B cell (primary cell): ENCODE measurements around the gene ARR3. TPM values are rescaled to one million over a fixed set of nuclear protein-coding genes. Genes with fewer than 3 reads are reported as not detected.

Experiments
- ATAC-seq: fragments of 200-7000 bp; cut with Tn5 transposase; one replicate; pipeline ENCODE4 v1.10.0; 2021; ENCODE audit warnings: low read depth, mild to moderate bottlenecking, moderate number of reproducible peaks, moderate library complexity
- CTCF ChIA-PET: fragments of 350-600 bp; sonication (Branson Sonifier 250); formaldehyde crosslinking; loops from one replicate; lab custom pipeline; 2021; ENCODE audit warnings: antibody characterized with exemption, inconsistent platforms; lab: Charles Lee
- POLR2A ChIA-PET: fragments of 350-600 bp; sonication (Branson Sonifier 250); formaldehyde crosslinking; loops from one replicate; lab custom pipeline; 2021; ENCODE audit warnings: antibody characterized with exemption; lab: Charles Lee
- DNase-seq: peaks from one replicate; pipeline ENCODE4 v3.0.0; 2013
- H2AFZ ChIP-seq: 2 replicates; pipeline ENCODE4 v1.6.1; 2012; ENCODE audit warnings: mild to moderate bottlenecking, low read depth, low read length; ENCODE audit not compliant: insufficient read depth, poor library complexity, severe bottlenecking
- H3K27ac ChIP-seq, 2 donors: 1 replicate in 1 of 2; 2 replicates in 1 of 2; pipeline ENCODE4 v1.5.1; 2012 to 2013; ENCODE audit warnings: low read length in 2 of 2, mild to moderate bottlenecking in 2 of 2, moderate library complexity in 1 of 2
- H3K27me3 ChIP-seq, 4 experiments: fragments of 200-600 bp in 1 of 4; sonication (generic) in 1 of 4; replicated peaks in 1 of 4; 1 replicate in 2 of 4; 2 replicates in 2 of 4; pipeline versions ENCODE4 v1.6.1 to v1.7.0; 2013 to 2016; ENCODE audit warnings: low read length in 3 of 4, mild to moderate bottlenecking in 2 of 4, mixed read lengths in 1 of 4, moderate library complexity in 1 of 4; ENCODE audit not compliant: insufficient read depth in 4 of 4, control insufficient read depth in 3 of 4; ENCODE audit errors: control extremely low read depth in 1 of 4
- H3K36me3 ChIP-seq, 2 experiments: replicated peaks in 1 of 2; 1 replicate in 1 of 2; 2 replicates in 1 of 2; pipeline versions ENCODE4 v1.6.1 to v1.7.1; 2013; ENCODE audit warnings: low read length in 1 of 2; ENCODE audit not compliant: insufficient read depth in 2 of 2, control insufficient read depth in 1 of 2; ENCODE audit errors: control extremely low read depth in 1 of 2, extremely low read depth in 1 of 2
- H3K4me1 ChIP-seq, 2 donors: fragments of 200-600 bp in 1 of 2; sonication (generic) in 1 of 2; 1 replicate in 1 of 2; 2 replicates in 1 of 2; pipeline versions ENCODE4 v1.5.1 to v1.6.1; 2013 to 2017; ENCODE audit warnings: low read length in 2 of 2; ENCODE audit not compliant: control insufficient read depth in 2 of 2, insufficient read depth in 2 of 2
- H3K4me2 ChIP-seq: replicated peaks from 2 replicates; pipeline ENCODE3; 2012; ENCODE audit warnings: mild to moderate bottlenecking, low read depth, low read length; ENCODE audit not compliant: poor library complexity, severe bottlenecking
- H3K4me3 ChIP-seq, 5 experiments: fragments of 200-600 bp in 1 of 5; sonication (generic) in 1 of 5; 1 replicate in 3 of 5; 2 replicates in 2 of 5; pipeline versions ENCODE4 v1.5.1 to v1.7.0; 2011 to 2016; ENCODE audit warnings: low read length in 4 of 5, mild to moderate bottlenecking in 4 of 5, low read depth in 2 of 5, control low read depth in 1 of 5, moderate library complexity in 1 of 5; ENCODE audit not compliant: insufficient read depth in 1 of 5; ENCODE audit errors: control extremely low read depth in 1 of 5, extremely low read depth in 1 of 5
- H3K79me2 ChIP-seq: fragments of 200-600 bp; sonication (generic); one replicate; pipeline ENCODE4 v1.6.0; 2016; ENCODE audit warnings: low read length; ENCODE audit not compliant: control insufficient read depth, insufficient read depth
- H3K9ac ChIP-seq: fragments of 200-600 bp; sonication (generic); 2 replicates; pipeline ENCODE4 v1.6.1; 2017; ENCODE audit warnings: mild to moderate bottlenecking, low read length, moderate library complexity
- H3K9me3 ChIP-seq, 3 donors: one replicate each; pipeline versions ENCODE4 v1.6.1 to v1.7.1; 2013; ENCODE audit warnings: low read length in 2 of 3; ENCODE audit not compliant: control insufficient read depth in 2 of 3, insufficient read depth in 1 of 3; ENCODE audit errors: control extremely low read depth in 1 of 3
- H4K20me1 ChIP-seq: 2 replicates; pipeline ENCODE4 v1.6.0; 2012; ENCODE audit warnings: mild to moderate bottlenecking, low read length; ENCODE audit not compliant: insufficient read depth, control insufficient read depth, poor library complexity, severe bottlenecking
- H3K27ac Mint-ChIP-seq: one replicate; pipeline ENCODE4 v1.8.0; 2021; ENCODE audit warnings: mixed read lengths
- H3K27me3 Mint-ChIP-seq: one replicate; pipeline ENCODE4 v1.8.0; 2021; ENCODE audit warnings: mixed read lengths
- H3K4me1 Mint-ChIP-seq: one replicate; pipeline ENCODE4 v1.8.0; 2021; ENCODE audit warnings: mixed read lengths
- H3K4me3 Mint-ChIP-seq: one replicate; pipeline ENCODE4 v1.8.0; 2021; ENCODE audit warnings: mixed read lengths
- H3K9me3 Mint-ChIP-seq: one replicate; pipeline ENCODE4 v1.8.0; 2022; ENCODE audit warnings: mixed read lengths; ENCODE audit not compliant: insufficient read depth
- EZH2 ChIP-seq: IDR thresholded peaks from 2 replicates; pipeline ENCODE4 v1.6.1; 2012; ENCODE audit warnings: borderline replicate concordance, low read depth, mild to moderate bottlenecking, moderate library complexity, low read length; ENCODE audit not compliant: insufficient read depth, poor library complexity, severe bottlenecking
- WGBS: methylation state at CpG from one replicate; pipeline ENCODE4 v1.1.5; 2013; ENCODE audit warnings: missing lambda C conversion rate; ENCODE audit not compliant: insufficient coverage; 5-methylcytosine and 5-hydroxymethylcytosine counted together
- intact Hi-C: fragments of 100-400 bp; cut with micrococcal nuclease; formaldehyde crosslinking; loops from one replicate; pipeline ENCODE4 v1.10.0; 2022
- polyA plus RNA-seq: library from polyadenylated mRNA; depleted of rRNA; stranded (reverse); fragments of >200 nt; gene quantifications from 2 replicates; pipeline ENCODE4 v1.2.3, GENCODE V29; 2012
- total RNA-seq, 2 donors: library from RNA; stranded (reverse); fragments of 120-200 nt in 1 of 2; gene quantifications; 1 replicate in 1 of 2; 2 replicates in 1 of 2; pipeline versions ENCODE4 v1.2.3 to v1.2.4, GENCODE V29; 2013 to 2022
- TF ChIP-seq, protein P1 (sequence below): fragments of 200-600 bp; IDR thresholded peaks from one replicate; pipeline ENCODE4 v1.8.0; 2022; ENCODE audit warnings: antibody characterized with exemption, mild to moderate bottlenecking

Gene ARR3
- total and polyA plus RNA-seq, 2 donors (not counting 1 experiment from before 2014, with no cell fraction given): not detected

DNA sequence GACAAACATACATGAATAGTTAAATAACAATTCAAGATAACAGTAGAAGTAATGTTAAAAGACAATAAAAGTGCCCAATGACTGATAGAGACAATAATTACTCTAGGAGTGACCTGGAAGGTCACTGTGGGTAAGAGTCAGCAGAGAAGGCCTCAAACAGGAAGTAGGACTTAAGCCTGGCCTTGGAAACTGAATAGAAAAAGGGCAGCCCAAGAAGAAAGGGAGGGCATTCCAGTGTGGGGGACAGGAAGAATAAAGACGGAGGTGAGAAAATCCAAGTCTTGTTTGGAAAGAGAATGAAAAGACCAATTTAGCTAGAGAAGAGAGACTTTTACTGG is 14.1 kb upstream of the ARR3 start:
- Mint-ChIP-seq H3K27ac (no peak overlapping the region), H3K9me3 (no peaks in the 10 kb centered on the region), H3K4me1 (no peaks in the 10 kb centered on the region), H3K27me3 (no peaks in the 10 kb centered on the region), H3K4me3 (no peak overlapping the region)
- Histone ChIP-seq H3K36me3 (no peaks in the 10 kb centered on the region), H3K4me1 (no peaks in the 10 kb centered on the region), H3K9ac (no peak overlapping the region), H3K79me2 (no peaks in the 10 kb centered on the region), H3K27ac (no peak overlapping the region), H3K4me2 (no peak overlapping the region), H3K27me3 (no peaks in the 10 kb centered on the region), H4K20me1 (no peaks in the 10 kb centered on the region), H3K4me3 (no peak overlapping the region), H2AFZ (no peak overlapping the region), H3K9me3 (no peaks in the 10 kb centered on the region)
- DNase-seq (no peak), ATAC-seq (no peak)
- CTCF ChIA-PET: no interaction called here
- intact Hi-C loops: no loop called here
- no CpG with 5 or more reads among the region's 1 CpG for WGBS
- POLR2A ChIA-PET: no interaction called here
- no peak for TF ChIP-seq EZH2
- TF ChIP-seq, protein P1, sequence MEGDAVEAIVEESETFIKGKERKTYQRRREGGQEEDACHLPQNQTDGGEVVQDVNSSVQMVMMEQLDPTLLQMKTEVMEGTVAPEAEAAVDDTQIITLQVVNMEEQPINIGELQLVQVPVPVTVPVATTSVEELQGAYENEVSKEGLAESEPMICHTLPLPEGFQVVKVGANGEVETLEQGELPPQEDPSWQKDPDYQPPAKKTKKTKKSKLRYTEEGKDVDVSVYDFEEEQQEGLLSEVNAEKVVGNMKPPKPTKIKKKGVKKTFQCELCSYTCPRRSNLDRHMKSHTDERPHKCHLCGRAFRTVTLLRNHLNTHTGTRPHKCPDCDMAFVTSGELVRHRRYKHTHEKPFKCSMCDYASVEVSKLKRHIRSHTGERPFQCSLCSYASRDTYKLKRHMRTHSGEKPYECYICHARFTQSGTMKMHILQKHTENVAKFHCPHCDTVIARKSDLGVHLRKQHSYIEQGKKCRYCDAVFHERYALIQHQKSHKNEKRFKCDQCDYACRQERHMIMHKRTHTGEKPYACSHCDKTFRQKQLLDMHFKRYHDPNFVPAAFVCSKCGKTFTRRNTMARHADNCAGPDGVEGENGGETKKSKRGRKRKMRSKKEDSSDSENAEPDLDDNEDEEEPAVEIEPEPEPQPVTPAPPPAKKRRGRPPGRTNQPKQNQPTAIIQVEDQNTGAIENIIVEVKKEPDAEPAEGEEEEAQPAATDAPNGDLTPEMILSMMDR: no peak

GRCh38 chrX:70254909-70255308 is 13.2 kb upstream of the ARR3 start:
- ChIA-PET CTCF (no interaction called here), POLR2A (no interaction called here)
- Mint-ChIP-seq H3K9me3 (no peaks in the 10 kb centered on the region), H3K27ac (no peak overlapping the region), H3K27me3 (no peaks in the 10 kb centered on the region), H3K4me1 (no peaks in the 10 kb centered on the region), H3K4me3 (no peak overlapping the region)
- no peak for TF ChIP-seq EZH2
- TF ChIP-seq, protein P1: no peak
- no CpG with 5 or more reads among the region's 3 CpGs for WGBS
- Histone ChIP-seq H3K27ac (no peak overlapping the region), H3K36me3 (no peaks in the 10 kb centered on the region), H3K4me1 (no peaks in the 10 kb centered on the region), H3K4me2 (no peak overlapping the region), H3K9ac (no peak overlapping the region), H4K20me1 (no peaks in the 10 kb centered on the region), H3K27me3 (no peaks in the 10 kb centered on the region), H3K4me3 (no peak overlapping the region), H3K9me3 (no peaks in the 10 kb centered on the region), H3K79me2 (no peaks in the 10 kb centered on the region), H2AFZ (no peak overlapping the region)
- no peak for ATAC-seq
- intact Hi-C loops: no loop called here
- no peak for DNase-seq
